GM11168 (cell line): ENCODE data around the gene ANO6.

Source experiments
- in situ Hi-C: fragments of 300-500 bp; cut with MboI; formaldehyde crosslinking; loops from one replicate; pipeline ENCODE4 v1.12.0; 2022; ENCODE audit warnings: low sequenced_read_pairs; ENCODE audit not compliant: unreplicated experiment

The ANO6 gene

DNA sequence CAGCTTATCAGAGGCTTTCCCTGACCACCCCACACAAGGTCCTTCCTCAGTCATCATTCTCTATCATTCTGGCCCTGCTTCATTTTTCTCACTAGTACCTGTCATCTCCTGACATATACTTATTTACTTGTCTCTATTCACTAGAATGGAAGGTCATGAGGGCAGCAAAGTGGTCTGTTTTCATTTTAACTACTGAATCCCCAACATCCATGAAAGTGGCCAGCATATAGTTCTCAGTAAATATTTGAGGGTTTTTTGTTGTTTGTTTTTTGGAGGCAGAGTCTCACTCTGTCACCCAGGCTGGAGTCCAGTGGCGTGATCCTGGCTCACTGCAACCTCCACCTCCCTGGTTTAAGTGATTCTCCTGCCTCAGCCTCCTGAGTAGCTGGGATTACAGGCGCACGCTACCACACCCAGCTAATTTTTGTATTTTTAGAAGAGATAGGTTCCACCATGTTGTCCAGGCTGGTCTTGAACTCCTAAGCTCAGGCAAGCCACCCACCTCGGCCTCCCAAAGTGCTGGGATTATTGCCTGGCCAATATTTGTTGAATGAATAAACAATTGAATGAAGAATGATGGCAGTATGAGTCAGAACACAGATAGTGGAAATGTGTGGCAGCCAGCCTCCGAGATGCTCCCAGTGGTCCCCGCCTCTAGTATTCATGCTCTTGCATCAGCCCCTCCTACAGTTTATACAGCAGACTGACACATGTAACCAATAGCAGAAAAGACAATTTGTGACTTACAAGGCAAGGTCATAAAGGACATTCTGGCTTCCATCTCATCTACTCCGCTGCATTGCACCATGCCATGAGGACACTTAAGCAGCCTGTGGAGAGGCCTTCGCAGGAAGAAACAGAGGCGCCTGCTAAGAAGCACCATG, 7.0 kb upstream of the ANO6 start:
- in situ Hi-C loops, result loop anchor here (25.0 kb wide), 1 partner anchor 528 kb away; the partner anchor contains the start of gene ARID2

DNA sequence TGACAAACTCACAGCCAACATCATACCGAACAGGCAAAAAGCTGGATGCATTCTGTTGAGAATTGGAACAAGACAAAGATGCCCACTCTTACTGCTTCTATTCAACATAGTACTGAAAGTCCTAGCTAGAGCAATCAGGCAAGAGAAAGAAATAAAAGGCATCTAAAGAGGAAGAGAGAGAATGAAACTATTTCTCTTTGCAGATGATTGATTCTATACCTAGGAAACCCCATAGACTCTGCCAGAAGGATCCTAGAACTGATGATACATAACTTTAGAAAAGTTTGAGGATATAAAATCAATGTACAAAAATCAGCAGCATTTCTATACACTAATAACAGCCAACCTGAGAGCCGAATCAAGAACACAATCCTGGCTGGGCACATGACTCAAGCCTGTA, 6.1 kb upstream of the ANO6 start:
- in situ Hi-C loops, result loop anchor here (25.0 kb wide), 1 partner anchor 528 kb away; the partner anchor contains the start of gene ARID2

DNA sequence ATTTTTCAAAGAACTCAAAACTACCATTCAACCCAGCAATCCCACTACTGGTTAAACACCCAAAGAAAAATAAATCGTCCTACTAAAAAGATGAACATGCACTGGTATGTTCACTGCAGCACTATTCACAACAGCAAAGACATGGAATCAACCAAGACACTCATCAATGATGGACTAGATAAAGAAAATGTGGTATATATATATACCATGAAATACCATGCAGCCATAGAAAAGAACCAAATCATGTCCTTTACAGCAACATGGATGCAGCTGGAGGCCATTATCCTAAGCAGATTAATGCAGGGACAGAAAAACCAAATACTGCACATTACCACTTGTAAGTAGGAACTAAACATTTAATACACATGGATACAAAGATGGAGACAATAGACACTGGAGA, 3.8 kb upstream of the ANO6 start:
- in situ Hi-C loops, result loop anchor here (25.0 kb wide), 1 partner anchor 525 kb away; the partner anchor contains the start of gene ARID2

DNA sequence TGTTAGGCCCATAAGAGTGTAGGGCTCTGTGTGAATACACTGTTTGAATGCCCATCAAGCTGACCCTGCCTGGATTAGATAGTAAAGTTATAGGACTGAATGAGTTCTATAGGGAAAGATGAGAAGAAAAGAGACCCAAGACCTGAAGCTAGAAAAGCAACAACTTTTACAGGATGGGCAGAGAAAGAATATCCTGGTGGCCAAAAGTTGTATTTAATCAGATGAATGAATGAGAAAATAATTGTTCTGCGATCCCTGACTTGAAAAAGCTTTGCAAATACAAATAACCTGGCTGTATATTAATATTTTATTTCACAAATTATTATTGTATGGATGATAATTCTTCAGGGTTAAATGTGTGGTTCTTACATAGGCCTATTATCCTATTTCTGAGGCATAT, 2.8 kb upstream of the ANO6 start:
- in situ Hi-C loops, result loop anchor here (25.0 kb wide), 1 partner anchor 524 kb away; the partner anchor contains the start of gene ARID2

DNA sequence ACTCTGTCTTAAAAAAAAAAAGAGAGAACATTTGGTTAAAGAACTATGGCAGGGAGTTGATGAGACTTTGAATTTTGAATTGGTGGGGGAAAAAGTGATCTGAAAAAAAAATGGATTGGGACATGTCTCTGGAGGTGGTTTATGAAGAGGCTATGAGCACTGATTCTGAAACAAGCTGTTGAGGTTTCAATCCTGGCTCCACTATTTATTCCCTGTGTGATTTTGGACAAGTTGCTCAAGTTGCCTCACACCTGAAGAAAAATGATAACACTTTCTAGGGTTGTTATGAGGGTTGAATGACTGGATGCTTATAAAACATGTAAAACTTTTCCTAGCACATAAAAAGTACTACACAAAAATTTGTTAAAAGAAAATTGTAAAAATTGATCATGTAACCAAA, 1.8 kb upstream of the ANO6 start:
- in situ Hi-C loops, result loop anchor here (25.0 kb wide), 1 partner anchor 523 kb away; the partner anchor contains the start of gene ARID2

DNA sequence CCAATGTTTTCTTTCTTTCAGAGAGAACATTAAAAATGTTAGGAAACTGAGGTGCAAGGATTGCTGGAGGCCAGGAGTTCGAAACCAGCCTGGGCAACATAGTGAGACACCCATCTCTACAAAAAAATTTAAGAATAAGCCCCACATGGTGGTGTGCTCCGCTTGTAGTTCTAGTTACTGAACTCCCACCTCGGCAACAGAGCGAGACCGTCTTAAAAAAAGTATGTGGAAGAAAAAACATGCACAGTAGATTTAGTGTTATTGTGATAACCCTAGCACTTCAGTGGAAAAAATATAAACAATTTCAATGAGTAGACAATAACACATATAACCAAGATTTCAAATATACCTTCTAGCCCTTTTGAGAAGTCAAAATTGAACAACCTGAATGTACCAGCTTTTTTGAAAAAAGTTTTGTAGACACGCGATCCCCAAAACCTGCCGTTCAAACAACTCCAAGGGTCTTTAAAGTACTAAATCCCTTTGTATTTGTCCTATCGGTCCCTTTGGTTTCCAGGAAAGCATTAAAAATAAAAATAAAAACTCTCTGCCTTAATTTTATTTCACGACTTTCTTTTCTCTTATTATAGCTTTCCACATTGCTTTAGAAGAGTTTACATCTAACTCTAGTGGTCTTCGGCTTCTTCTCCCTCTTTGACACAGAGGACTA, 1.0 kb upstream of the ANO6 start:
- in situ Hi-C loops, result loop anchor here (25.0 kb wide), 1 partner anchor 522 kb away; the partner anchor contains the start of gene ARID2

DNA sequence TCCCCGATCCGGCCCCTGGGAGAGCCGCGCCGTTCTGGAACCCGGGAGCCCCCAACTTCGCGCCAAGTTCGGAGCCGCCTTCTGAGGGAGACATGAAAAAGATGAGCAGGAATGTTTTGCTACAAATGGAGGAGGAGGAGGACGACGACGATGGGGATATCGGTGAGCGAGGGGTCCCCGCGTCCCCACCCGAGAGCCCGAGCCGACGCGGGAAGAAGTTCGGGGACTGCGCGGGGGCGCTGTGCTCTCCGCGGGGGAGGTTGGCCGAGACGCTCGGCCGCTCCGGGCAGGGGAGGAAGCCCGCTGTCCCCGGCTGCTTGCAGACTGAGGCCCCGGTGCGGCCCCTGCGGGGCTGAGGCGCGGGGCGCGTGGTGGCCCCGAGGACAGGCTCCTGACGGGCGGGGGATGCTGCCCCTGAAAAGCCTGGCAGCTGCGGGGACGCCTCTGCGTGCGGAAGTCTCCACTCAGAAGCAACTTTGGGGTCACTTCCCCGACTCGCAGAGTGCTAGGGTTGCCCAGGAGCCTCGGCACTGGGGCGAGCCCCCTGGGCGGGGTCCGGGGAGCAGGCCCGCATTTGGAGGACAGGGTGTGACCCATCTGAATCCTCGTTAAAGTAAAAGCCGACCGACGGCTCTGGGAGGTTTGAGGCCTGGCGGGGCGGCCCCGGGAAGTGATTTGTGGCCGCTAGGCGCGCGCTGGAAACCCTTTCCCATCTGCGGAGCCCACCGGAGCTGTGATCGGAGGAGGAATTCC, 511 bp downstream of the ANO6 start:
- in situ Hi-C loops, result loop anchor here (25.0 kb wide), 1 partner anchor 521 kb away; the partner anchor contains the start of gene ARID2

DNA sequence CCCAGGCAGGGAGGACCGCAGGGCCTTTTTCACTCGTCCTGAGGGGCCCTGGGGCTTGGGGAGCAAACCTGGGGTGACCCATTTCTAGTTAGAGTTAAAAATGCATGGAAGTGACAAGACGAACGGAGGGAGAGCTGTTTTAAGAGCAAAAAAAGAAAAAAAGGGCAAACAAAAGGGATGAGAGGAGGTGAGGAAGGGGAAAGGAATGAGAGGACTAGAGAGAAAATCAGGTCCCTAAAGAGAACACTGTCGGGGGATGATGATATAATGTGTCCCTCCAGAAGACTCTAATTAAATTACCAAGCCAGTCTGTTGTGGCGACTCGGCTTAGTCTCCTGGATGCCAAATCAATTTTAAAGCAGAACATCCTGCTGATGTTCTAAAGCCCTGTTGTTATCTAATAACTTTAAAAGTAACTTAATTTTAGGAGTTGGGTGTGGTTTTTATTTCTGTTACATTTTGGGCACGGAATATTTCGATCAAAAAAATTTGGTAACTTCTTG, 1.1 kb downstream of the ANO6 start:
- in situ Hi-C loops, result loop anchor here (25.0 kb wide), 1 partner anchor 520 kb away; the partner anchor contains the start of gene ARID2

DNA sequence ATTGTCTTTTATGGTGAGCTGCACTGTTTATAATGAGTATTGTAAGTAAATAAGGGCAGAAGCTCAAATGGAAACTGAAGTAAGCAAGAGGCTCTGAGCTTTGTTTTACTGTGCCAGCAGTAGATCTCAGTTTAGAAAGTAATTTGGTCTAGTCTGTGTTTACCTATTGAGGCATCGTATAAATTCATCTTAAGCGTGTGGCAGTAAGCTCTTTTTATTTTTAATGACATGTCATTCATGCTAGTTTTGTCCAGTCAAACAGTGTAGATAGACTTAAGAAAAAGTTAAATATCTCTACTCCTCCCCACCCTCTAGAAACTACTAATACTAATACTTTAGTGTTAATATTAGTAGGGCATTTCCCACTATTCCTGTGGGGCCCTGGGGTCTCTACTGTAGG, 2.0 kb downstream of the ANO6 start:
- in situ Hi-C loops, result loop anchor here (25.0 kb wide), 1 partner anchor 519 kb away; the partner anchor contains the start of gene ARID2

DNA sequence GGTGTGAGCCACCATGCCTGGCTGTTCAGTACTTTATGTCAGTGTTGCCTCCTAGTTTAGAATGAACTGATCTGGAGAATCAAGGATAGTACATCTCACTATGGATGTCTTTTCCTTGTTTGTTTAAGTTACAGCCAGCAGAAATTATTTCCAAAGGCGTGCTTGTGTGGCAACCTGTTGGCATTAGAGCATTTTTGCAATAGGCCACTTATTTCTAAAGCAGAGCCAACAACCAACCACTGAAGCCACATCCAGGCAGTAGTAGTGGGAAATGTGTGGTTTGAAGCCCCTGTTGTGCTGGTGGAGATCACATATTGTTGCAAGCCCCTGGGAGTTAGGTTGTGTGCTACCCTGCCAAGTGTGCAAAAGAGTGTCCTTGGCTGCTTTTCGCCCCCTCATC, 3.7 kb downstream of the ANO6 start:
- in situ Hi-C loops, result loop anchor here (25.0 kb wide), 1 partner anchor 518 kb away; the partner anchor contains the start of gene ARID2

DNA sequence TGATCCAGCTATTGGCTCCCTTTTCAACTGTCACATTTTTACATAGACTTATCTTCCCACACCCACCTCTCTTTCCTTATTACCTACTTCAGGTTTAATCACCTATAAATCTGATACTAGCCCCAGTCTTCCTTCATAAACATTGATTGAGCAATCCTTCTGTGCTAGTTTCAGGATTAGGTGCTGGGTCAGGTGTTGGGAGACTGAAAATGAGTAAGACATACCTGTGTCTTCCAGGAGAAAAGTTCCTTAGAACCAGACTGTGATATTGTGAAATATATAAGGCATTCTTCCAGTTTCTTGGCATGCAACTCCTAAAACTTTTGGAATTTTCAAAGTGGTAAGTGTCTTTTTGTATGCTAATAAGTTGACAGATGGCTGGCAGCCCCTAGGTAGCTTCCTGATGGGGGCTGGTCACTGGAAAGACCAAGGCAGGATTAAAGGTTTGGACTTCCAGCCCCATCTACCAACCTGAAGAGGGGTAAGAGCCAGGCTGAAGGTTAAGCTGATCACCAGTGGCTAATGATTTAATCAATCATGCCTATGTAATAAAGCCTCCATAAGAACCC, 4.6 kb downstream of the ANO6 start:
- in situ Hi-C loops, result loop anchor here (25.0 kb wide), 1 partner anchor 517 kb away; the partner anchor contains the start of gene ARID2

DNA sequence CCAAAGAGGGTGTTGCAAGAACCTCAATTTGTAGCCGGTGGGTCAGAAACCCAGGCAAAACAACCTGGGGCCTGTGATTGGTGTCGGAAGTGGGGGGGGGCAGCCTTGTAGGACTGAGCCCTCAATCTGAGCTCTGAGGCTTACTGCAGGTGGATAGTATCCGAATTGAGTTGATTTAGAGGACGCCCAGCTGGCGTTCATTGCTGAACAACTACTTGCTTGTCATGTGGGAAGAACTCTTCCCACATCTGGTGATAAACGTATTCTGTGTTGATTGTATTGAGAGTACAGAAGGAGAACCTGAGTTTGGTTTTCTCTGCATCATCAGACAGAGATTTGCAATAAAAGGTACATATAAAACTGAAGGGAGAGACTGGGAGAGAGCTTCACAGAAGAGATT, 5.1 kb downstream of the ANO6 start:
- in situ Hi-C loops, result loop anchor here (25.0 kb wide), 1 partner anchor 516 kb away; the partner anchor contains the start of gene ARID2

DNA sequence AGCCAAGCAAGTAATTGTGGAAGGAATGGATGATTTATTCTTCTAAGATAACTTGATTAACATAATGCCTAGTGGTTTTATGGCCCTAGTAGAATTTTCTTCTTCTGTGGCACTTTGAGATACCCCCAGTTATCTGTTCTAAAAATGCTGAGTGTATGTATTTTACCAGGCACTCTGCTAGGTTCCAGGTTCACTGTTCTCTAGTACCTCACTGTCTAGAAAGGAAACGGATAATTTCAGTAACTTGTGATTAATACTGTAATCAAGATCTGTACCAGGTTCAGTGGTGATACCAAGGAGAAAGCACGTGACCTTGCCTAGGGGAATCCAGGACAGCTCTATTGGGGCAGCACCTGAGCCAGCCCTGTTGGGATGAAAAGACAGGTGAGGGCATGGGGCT, 8.0 kb downstream of the ANO6 start:
- in situ Hi-C loops, result loop anchor here (25.0 kb wide), 1 partner anchor 513 kb away; the partner anchor contains the start of gene ARID2

DNA sequence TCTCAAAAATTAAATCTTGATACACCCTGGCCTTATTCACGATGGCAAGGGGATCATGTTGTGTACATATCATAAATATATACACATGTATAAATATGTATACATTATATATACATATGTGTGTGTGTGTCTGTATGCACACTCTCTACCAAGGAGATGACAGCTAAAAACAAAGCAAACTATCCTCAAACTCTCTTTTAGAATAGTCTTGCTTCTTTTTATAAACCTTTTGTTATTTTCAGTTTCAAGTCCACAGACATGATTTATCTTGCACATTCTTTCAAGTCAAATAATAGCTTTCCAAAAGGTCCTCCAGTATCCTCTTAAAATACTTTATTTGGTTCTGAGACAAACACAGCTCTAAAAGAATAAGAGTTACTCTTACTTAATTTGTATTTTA, 8.4 kb downstream of the ANO6 start:
- in situ Hi-C loops, result loop anchor here (25.0 kb wide), 1 partner anchor 513 kb away; the partner anchor contains the start of gene ARID2

DNA sequence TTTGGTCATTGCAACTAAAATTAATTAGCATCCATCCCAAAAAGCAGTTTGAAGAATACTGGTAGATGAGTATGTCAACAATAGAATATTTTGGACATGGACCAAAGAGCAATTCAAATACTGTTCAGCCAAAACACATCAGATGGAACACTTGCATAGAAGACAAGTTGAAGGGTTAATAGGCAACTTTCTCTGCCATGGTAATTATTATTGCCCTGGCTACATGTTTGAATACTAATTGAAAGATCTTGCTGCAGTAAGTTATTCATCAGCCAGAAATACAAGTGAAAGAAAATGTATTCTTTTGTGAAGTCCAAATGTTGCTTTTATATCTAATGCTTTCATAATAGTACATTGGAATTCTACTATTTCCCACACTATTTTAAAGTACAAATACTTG, 10.1 kb downstream of the ANO6 start:
- in situ Hi-C loops, result no loop called here

DNA sequence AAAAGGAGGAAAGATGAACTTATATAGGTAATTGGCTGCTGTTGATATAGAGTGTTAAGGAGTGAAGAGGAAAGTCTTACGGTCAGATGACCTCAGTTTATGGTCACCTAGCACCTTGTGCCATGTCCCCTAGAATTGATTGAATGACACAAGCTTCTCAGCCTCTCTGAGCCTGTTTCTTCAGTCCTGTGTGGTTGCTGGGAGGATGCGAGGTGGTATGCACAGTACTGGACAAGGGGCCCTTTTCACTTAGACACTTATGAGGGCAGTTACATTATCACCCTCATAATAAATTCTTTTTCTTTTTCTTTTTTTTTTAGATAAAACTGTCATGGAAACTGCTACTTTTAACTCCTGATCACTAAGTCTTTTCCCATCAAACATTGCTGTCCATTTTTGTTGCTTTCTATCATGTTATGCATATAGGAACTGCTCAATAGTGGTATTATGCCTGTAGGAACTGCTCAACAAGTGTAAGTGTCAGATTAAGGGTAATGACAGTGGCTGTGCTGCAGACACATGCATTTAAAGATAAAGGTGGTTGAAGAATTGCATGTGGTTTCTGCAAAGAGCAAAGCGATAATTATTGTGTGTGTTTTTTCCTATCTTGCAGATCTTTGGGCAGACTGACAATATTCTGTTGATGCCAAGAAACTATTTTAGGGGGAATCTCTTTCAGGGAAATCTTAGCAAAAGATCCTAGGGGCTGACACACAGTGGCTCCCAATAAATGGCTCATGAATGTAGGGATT, 11.6 kb downstream of the ANO6 start:
- in situ Hi-C loops, result no loop called here

DNA sequence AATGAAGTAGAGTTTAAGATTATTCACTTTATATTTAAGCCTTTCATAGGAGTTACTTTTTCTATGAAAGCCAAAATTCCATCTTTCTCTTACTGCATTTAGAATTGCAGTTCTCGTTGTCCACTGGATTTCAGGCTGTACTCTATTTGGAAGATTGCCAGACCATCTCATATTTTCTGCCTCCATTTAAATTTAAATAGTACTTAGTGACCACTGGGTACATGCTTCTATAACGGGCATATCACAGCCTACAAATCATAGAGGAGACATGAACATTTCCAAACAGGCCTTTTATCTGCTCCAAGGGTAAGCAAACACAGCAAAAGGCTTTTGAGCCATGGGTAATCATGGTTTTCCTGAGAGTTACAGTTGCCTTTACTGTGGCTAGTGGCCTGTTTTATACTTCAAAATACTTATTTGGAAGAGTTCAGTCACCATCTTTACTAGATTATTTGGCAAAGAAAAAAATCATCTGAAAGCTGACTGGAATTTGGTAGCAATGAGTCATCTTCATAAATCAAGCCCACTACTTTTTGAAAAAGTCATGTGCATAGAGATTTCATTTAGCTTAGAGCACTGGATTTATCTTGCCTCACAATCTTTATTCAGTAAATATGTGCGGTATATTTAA, 15.7 kb downstream of the ANO6 start:
- in situ Hi-C loops, result no loop called here

DNA sequence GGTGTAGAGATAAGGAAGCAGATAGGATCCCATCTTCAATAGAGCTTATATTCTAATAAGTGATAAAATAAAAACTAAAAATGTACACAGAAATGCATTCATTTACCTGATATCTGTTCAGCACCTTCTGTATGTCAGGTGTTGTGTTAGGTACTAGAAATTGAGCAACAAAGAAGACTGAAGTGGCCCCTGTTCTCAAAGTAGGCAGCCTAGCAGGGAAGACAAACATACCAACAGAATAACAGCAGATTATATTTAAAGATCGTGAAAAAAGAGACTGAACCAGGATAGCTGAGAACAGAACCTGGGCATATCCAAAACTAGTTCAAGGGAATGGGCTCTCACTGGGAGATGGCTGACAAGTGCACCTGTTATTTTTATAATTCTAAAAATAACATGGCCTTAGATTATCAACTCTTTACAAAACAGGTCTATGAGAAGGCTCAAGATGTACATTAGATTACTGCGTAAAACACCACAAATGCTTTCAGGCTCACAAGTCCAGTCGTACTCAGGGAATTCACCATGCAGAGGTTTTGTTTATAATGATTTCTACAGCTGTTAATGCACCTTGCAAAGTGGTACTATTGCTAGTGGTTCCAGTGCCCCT, 16.4 kb downstream of the ANO6 start:
- in situ Hi-C loops, result no loop called here
